ENCODE results near the gene PEX11B.

PEX11B gene

GRCh38 chr1:145918144-145918991, at the start of gene PEX11B:
Gene PEX11B (minus strand): TSS chr1:145918717. CDS start chr1:145918688, 29 bp downstream.
- H3K4me1 Mint-ChIP-seq: peaks cover 41% of the 10 kb centered on the region

GRCh38 chr1:145967288-145967687, 48.8 kb upstream of the PEX11B start:
- Mint-ChIP-seq H3K9me3 (no peaks in the 10 kb centered on the region), H3K36me3 (peaks cover 17% of the 10 kb centered on the region), H3K4me1 (peaks cover 31% of the 10 kb centered on the region), H3K27ac (no peak overlapping the region), H3K4me3 (no peak overlapping the region)
- ATAC-seq (no peak), DNase-seq (ENCODE audit: low spot score in 2 of 2) (no peak)

More at GRCh38 chr1:145918144-145918991, at the start of gene PEX11B:
- Mint-ChIP-seq H3K9me3 (no peaks in the 10 kb centered on the region), H3K27ac (peak within 1 kb of the TSS; percentile 94), H3K4me3 (peak within 1 kb of the TSS; percentile 94), H3K36me3 (peaks cover 63% of the 10 kb centered on the region)
- ATAC-seq (peak; percentile 96), DNase-seq (ENCODE audit: low spot score in 2 of 2) (peak; percentile 78 to 94)

GRCh38 chr1:145965119-145965744, 46.7 kb upstream of the PEX11B start:
- Mint-ChIP-seq H3K36me3 (peaks cover 25% of the 10 kb centered on the region), H3K27ac (peak overlapping the region; percentile 88), H3K9me3 (no peaks in the 10 kb centered on the region), H3K4me3 (peak overlapping the region; percentile 75), H3K4me1 (peaks cover 43% of the 10 kb centered on the region)
- ATAC-seq (no peak), DNase-seq (ENCODE audit: low spot score in 2 of 2) (no peak)

GRCh38 chr1:145964328-145965118, 46.0 kb upstream of the PEX11B start, which contains the start of the genes ANKRD34A and POLR3GL:
Gene ANKRD34A (minus strand): TSS chr1:145964575. CDS start chr1:145961759, 2,816 bp downstream.
Gene POLR3GL (plus strand): TSS chr1:145964690. CDS start chr1:145974866, 10,176 bp downstream.
- Mint-ChIP-seq H3K36me3 (peaks cover 25% of the 10 kb centered on the region), H3K4me1 (peaks cover 47% of the 10 kb centered on the region), H3K9me3 (no peaks in the 10 kb centered on the region), H3K27ac (peak within 1 kb of the TSS; percentile 88), H3K4me3 (peak within 1 kb of the TSS; percentile 75)
- ATAC-seq (peak; percentile 91), DNase-seq (ENCODE audit: low spot score in 2 of 2) (peak; percentile 77 to 93)

GRCh38 chr1:145963265-145964019, 44.9 kb upstream of the PEX11B start:
- H3K9me3 Mint-ChIP-seq: no peaks in the 10 kb centered on the region
- ATAC-seq (no peak), DNase-seq (ENCODE audit: low spot score in 2 of 2) (no peak)
- H3K36me3 Mint-ChIP-seq: peaks cover 20% of the 10 kb centered on the region
- peak overlapping the region; percentile 75 for H3K4me3 Mint-ChIP-seq
- peak overlapping the region; percentile 88 for H3K27ac Mint-ChIP-seq
- H3K4me1 Mint-ChIP-seq: peaks cover 58% of the 10 kb centered on the region

- peaks cover 20% of the 10 kb centered on the region for H3K36me3 Mint-ChIP-seq
- peak in 1 of 2 donors; percentile 73 for DNase-seq (ENCODE audit: low spot score in 2 of 2)
- H3K4me1 Mint-ChIP-seq: peaks cover 64% of the 10 kb centered on the region
- peak overlapping the region; percentile 75 for H3K4me3 Mint-ChIP-seq
- no peaks in the 10 kb centered on the region for H3K9me3 Mint-ChIP-seq
- ATAC-seq: no peak
- H3K27ac Mint-ChIP-seq: peak overlapping the region; percentile 88
Observed at GRCh38 chr1:145962157-145963102, 43.9 kb upstream of the PEX11B start.

GRCh38 chr1:145961425-145962156, 43.1 kb upstream of the PEX11B start:
- ATAC-seq (peak; percentile 1), DNase-seq (ENCODE audit: low spot score in 2 of 2) (peak; percentile 40 to 75)
- H3K4me3 Mint-ChIP-seq: peak overlapping the region; percentile 75
- H3K36me3 Mint-ChIP-seq: peaks cover 20% of the 10 kb centered on the region
- no peaks in the 10 kb centered on the region for H3K9me3 Mint-ChIP-seq
- peaks cover 71% of the 10 kb centered on the region for H3K4me1 Mint-ChIP-seq
- peak overlapping the region; percentile 88 for H3K27ac Mint-ChIP-seq

- H3K9me3 Mint-ChIP-seq: no peaks in the 10 kb centered on the region
- no peak for ATAC-seq
- H3K36me3 Mint-ChIP-seq: peaks cover 20% of the 10 kb centered on the region
- H3K27ac Mint-ChIP-seq: peak overlapping the region; percentile 88
- H3K4me3 Mint-ChIP-seq: peak overlapping the region; percentile 75
- peaks cover 76% of the 10 kb centered on the region for H3K4me1 Mint-ChIP-seq
- no peak for DNase-seq (ENCODE audit: low spot score in 2 of 2)
Observed at GRCh38 chr1:145961109-145961424, 42.5 kb upstream of the PEX11B start.

- H3K4me1 Mint-ChIP-seq: peaks cover 81% of the 10 kb centered on the region
- H3K9me3 Mint-ChIP-seq: no peaks in the 10 kb centered on the region
- peak overlapping the region; percentile 88 for H3K27ac Mint-ChIP-seq
- peak overlapping the region; percentile 75 for H3K4me3 Mint-ChIP-seq
- peaks cover 20% of the 10 kb centered on the region for H3K36me3 Mint-ChIP-seq
- ATAC-seq (no peak), DNase-seq (ENCODE audit: low spot score in 2 of 2) (peak; percentile 27 to 78)
Observed at GRCh38 chr1:145960468-145961108, 42.1 kb upstream of the PEX11B start.

GRCh38 chr1:145959957-145960467, 41.5 kb upstream of the PEX11B start:
- DNase-seq (ENCODE audit: low spot score in 2 of 2) (no peak), ATAC-seq (no peak)
- peaks cover 20% of the 10 kb centered on the region for H3K36me3 Mint-ChIP-seq
- peak overlapping the region; percentile 88 for H3K27ac Mint-ChIP-seq
- H3K4me1 Mint-ChIP-seq: peaks cover 82% of the 10 kb centered on the region
- H3K9me3 Mint-ChIP-seq: no peaks in the 10 kb centered on the region
- peak overlapping the region; percentile 75 for H3K4me3 Mint-ChIP-seq

GRCh38 chr1:145959333-145959732, 40.8 kb upstream of the PEX11B start:
- H3K4me3 Mint-ChIP-seq: peak overlapping the region; percentile 75
- ATAC-seq: no peak
- no peaks in the 10 kb centered on the region for H3K9me3 Mint-ChIP-seq
- no peak overlapping the region for H3K27ac Mint-ChIP-seq
- peaks cover 18% of the 10 kb centered on the region for H3K36me3 Mint-ChIP-seq
- DNase-seq (ENCODE audit: low spot score in 2 of 2): no peak
- peaks cover 86% of the 10 kb centered on the region for H3K4me1 Mint-ChIP-seq

- H3K9me3 Mint-ChIP-seq: no peaks in the 10 kb centered on the region
- ATAC-seq (no peak), DNase-seq (ENCODE audit: low spot score in 2 of 2) (no peak)
- no peak overlapping the region for H3K27ac Mint-ChIP-seq
- peaks cover 14% of the 10 kb centered on the region for H3K36me3 Mint-ChIP-seq
- peak overlapping the region; percentile 75 for H3K4me3 Mint-ChIP-seq
- peaks cover 86% of the 10 kb centered on the region for H3K4me1 Mint-ChIP-seq
Observed at GRCh38 chr1:145958734-145959133, 40.2 kb upstream of the PEX11B start.
